ENCODE measurements around the gene MARCHF7. TPM values are rescaled to one million over a fixed set of nuclear protein-coding genes. Genes with fewer than 3 reads are reported as not detected.

MARCHF7 gene
- total and polyA plus RNA-seq, 2 experiments from 2014 or later: 71.2 to 166 TPM

DNA sequence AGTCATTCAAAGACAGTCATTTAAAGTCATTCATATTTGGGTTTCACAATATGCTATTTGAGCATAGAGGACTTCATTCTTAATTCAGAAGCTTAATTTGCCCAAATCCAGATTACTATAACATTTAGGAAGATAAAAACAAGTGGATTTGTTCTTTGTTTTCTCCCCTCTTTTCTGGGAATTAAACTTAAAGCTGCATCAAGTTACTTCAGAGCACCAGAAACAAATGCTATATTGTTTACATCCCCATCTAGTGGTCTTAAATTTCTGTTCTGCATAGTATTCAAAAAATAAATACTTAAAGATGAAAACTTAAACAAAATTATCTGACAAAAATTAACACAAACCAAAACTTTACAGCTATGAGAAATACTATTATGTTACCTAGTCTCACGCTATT is 34.7 kb upstream of the MARCHF7 start:
- DNase-seq (ENCODE audit: low spot score): no peak
- no peak overlapping the region for H3K4me2 ChIP-seq
- H2AFZ ChIP-seq: no peak overlapping the region
- H3K4me3 ChIP-seq: no peak overlapping the region
- H3K9me3 ChIP-seq (ENCODE audit: low read depth): no peaks in the 10 kb centered on the region
- H4K20me1 ChIP-seq (ENCODE audit: insufficient read depth, poor library complexity, severe bottlenecking): no peaks in the 10 kb centered on the region
- H3K36me3 ChIP-seq (replicated peaks; ENCODE audit: insufficient read depth, low read depth): no peaks in the 10 kb centered on the region
- no peak for TF ChIP-seq EZH2phosphoT487 (IDR thresholded peaks at IDR 0.05; ENCODE audit: low read depth, severe bottlenecking, unreplicated experiment)
- TF ChIP-seq, protein P1, sequence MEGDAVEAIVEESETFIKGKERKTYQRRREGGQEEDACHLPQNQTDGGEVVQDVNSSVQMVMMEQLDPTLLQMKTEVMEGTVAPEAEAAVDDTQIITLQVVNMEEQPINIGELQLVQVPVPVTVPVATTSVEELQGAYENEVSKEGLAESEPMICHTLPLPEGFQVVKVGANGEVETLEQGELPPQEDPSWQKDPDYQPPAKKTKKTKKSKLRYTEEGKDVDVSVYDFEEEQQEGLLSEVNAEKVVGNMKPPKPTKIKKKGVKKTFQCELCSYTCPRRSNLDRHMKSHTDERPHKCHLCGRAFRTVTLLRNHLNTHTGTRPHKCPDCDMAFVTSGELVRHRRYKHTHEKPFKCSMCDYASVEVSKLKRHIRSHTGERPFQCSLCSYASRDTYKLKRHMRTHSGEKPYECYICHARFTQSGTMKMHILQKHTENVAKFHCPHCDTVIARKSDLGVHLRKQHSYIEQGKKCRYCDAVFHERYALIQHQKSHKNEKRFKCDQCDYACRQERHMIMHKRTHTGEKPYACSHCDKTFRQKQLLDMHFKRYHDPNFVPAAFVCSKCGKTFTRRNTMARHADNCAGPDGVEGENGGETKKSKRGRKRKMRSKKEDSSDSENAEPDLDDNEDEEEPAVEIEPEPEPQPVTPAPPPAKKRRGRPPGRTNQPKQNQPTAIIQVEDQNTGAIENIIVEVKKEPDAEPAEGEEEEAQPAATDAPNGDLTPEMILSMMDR (IDR thresholded peaks at IDR 0.05; ENCODE audit: poor library complexity): peak; percentile 54
- no peak for TF ChIP-seq EZH2 (IDR thresholded peaks at IDR 0.05; ENCODE audit: borderline replicate concordance)
- H3K9me2 ChIP-seq (replicated peaks; ENCODE audit: insufficient read depth): no peaks in the 10 kb centered on the region
- no peaks in the 10 kb centered on the region for H3K4me1 ChIP-seq (ENCODE audit: insufficient read depth)
- WGBS (ENCODE audit: low lambda C conversion rate, missing lambda C conversion rate): 76% methylated on average over 1 of the region's 1 CpG
- H3K27me3 ChIP-seq: no peaks in the 10 kb centered on the region
- no peak overlapping the region for H3K27ac ChIP-seq
- no peaks in the 10 kb centered on the region for H3K79me2 ChIP-seq

DNA sequence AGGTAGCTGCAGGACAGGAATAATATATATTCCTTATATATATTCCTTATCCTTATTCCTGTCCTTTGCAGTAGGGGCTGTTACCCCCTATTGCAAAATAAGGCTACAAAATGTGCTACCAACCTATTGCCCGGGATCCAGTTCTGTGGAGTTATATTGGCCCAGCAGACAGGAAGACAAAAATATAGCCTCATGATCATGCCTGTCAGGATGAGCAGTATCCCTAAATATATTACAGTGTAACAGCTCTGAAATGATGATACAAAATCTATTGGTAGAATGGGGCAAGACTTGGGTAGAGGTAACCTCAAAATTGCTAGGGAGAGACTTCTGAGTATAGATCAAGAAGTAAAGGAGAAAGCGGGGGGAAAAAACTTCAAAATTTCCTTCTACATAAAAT is 31.6 kb upstream of the MARCHF7 start:
- no peaks in the 10 kb centered on the region for H3K27me3 ChIP-seq
- WGBS (ENCODE audit: low lambda C conversion rate, missing lambda C conversion rate): 98% methylated on average over 2 of the region's 2 CpGs
- H3K9me2 ChIP-seq (replicated peaks; ENCODE audit: insufficient read depth): no peaks in the 10 kb centered on the region
- TF ChIP-seq EZH2 (IDR thresholded peaks at IDR 0.05; ENCODE audit: borderline replicate concordance): no peak
- TF ChIP-seq EZH2phosphoT487 (IDR thresholded peaks at IDR 0.05; ENCODE audit: low read depth, severe bottlenecking, unreplicated experiment): no peak
- TF ChIP-seq, protein P1 (IDR thresholded peaks at IDR 0.05; ENCODE audit: poor library complexity): no peak
- H3K79me2 ChIP-seq: no peaks in the 10 kb centered on the region
- DNase-seq (ENCODE audit: low spot score): no peak
- H2AFZ ChIP-seq: no peak overlapping the region
- H3K36me3 ChIP-seq (replicated peaks; ENCODE audit: insufficient read depth, low read depth): no peaks in the 10 kb centered on the region
- H3K27ac ChIP-seq: no peak overlapping the region
- H3K4me2 ChIP-seq: no peak overlapping the region
- no peaks in the 10 kb centered on the region for H4K20me1 ChIP-seq (ENCODE audit: insufficient read depth, poor library complexity, severe bottlenecking)
- no peaks in the 10 kb centered on the region for H3K4me1 ChIP-seq (ENCODE audit: insufficient read depth)
- H3K9me3 ChIP-seq (ENCODE audit: low read depth): no peaks in the 10 kb centered on the region
- no peak overlapping the region for H3K4me3 ChIP-seq

DNA sequence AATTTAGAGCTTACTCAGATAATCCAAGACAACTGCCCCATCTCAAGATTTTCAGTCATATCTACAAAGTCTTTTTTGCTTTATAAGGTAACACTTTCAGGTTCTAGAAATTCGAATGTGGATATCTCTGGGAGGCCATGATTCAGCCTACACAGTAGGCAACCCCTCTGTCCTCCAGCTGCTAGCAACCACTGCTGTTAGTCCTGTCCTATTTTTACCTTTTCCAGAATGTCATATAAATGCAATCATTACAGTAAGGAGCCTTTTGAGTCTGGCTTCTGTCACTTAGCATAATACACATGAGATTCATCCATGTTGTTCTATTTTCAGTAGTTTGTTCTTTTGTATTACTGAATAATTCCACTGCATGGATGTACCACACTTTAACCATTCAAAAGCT is 28.5 kb upstream of the MARCHF7 start:
- Histone ChIP-seq H3K27ac (no peak overlapping the region), H2AFZ (no peak overlapping the region)
- no peak for TF ChIP-seq EZH2phosphoT487 (IDR thresholded peaks at IDR 0.05; ENCODE audit: low read depth, severe bottlenecking, unreplicated experiment)
- TF ChIP-seq, protein P1 (IDR thresholded peaks at IDR 0.05; ENCODE audit: poor library complexity): no peak
- no peak for TF ChIP-seq EZH2 (IDR thresholded peaks at IDR 0.05; ENCODE audit: borderline replicate concordance)

DNA sequence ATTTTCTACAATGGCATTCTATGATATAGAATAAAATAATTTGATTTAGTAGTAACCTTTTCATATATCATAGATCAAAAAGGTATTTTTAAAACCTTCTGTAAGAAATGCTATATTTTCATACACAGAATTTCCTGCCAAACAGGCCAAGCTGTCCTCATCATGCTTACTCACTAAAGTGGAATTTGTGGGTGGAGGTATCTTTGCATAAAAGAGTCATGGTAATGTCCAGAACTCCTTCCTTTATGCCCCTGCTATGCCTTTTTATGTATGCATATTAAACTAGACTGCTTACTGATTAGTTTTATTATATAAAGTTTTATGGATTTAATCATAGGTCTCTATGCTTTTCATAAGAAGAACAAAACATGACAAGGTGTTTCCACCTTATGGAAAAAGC is 27.5 kb upstream of the MARCHF7 start:
- Histone ChIP-seq H3K9me2 (replicated peaks; ENCODE audit: insufficient read depth) (no peaks in the 10 kb centered on the region), H3K4me3 (no peak overlapping the region), H3K36me3 (replicated peaks; ENCODE audit: insufficient read depth, low read depth) (no peaks in the 10 kb centered on the region), H3K4me2 (no peak overlapping the region), H2AFZ (no peak overlapping the region), H3K79me2 (no peaks in the 10 kb centered on the region), H3K9me3 (ENCODE audit: low read depth) (no peaks in the 10 kb centered on the region), H3K27ac (no peak overlapping the region), H3K27me3 (no peaks in the 10 kb centered on the region), H4K20me1 (ENCODE audit: insufficient read depth, poor library complexity, severe bottlenecking) (no peaks in the 10 kb centered on the region), H3K4me1 (ENCODE audit: insufficient read depth) (no peaks in the 10 kb centered on the region)
- no peak for DNase-seq (ENCODE audit: low spot score)
- TF ChIP-seq EZH2 (IDR thresholded peaks at IDR 0.05; ENCODE audit: borderline replicate concordance) (no peak), EZH2phosphoT487 (IDR thresholded peaks at IDR 0.05; ENCODE audit: low read depth, severe bottlenecking, unreplicated experiment) (no peak)
- TF ChIP-seq, protein P1 (IDR thresholded peaks at IDR 0.05; ENCODE audit: poor library complexity): no peak

More for the DNA sequence above, 28.5 kb upstream of the MARCHF7 start:
- Histone ChIP-seq H3K4me1 (ENCODE audit: insufficient read depth) (no peaks in the 10 kb centered on the region), H4K20me1 (ENCODE audit: insufficient read depth, poor library complexity, severe bottlenecking) (no peaks in the 10 kb centered on the region), H3K9me3 (ENCODE audit: low read depth) (no peaks in the 10 kb centered on the region), H3K4me3 (no peak overlapping the region), H3K4me2 (no peak overlapping the region), H3K27me3 (no peaks in the 10 kb centered on the region), H3K79me2 (no peaks in the 10 kb centered on the region), H3K36me3 (replicated peaks; ENCODE audit: insufficient read depth, low read depth) (no peaks in the 10 kb centered on the region), H3K9me2 (replicated peaks; ENCODE audit: insufficient read depth) (no peaks in the 10 kb centered on the region)
- 78% methylated on average over 1 of the region's 1 CpG for WGBS (ENCODE audit: low lambda C conversion rate, missing lambda C conversion rate)
- DNase-seq (ENCODE audit: low spot score): no peak

All from hepatocyte (in vitro differentiated cells).